Testis (tissue), 2 donors: ENCODE measurements around the gene MTF1.

Source experiments
- CTCF ChIP-seq, 3 experiments: fragments of 450-650 bp in 2 of 3; fragments of 200-600 bp in 1 of 3; sonication (generic) in 1 of 3; IDR thresholded peaks; one replicate each; pipeline ENCODE4 v1.5.1; 2016 to 2019; ENCODE audit warnings: antibody characterized with exemption in 3 of 3, mild to moderate bottlenecking in 2 of 3, moderate library complexity in 1 of 3
- POLR2A ChIP-seq: fragments of 450-650 bp; IDR thresholded peaks from one replicate; pipeline ENCODE4 v1.6.1; 2017; ENCODE audit warnings: antibody characterized with exemption, mild to moderate bottlenecking, moderate library complexity

GRCh38 chr1:37814252-37814651, 45.1 kb downstream of the MTF1 start:
- TF ChIP-seq CTCF (IDR thresholded peaks at IDR 0.05) (no peak), POLR2A (no peak)
